Neural progenitor cell (in vitro differentiated cells): ENCODE measurements around the gene EPHB2.

ENCODE experiments used
- EZH2 ChIP-seq: fragments of 200-600 bp; sonication (generic); IDR thresholded peaks from 2 replicates; pipeline ENCODE4 v1.6.1; 2017; ENCODE audit warnings: antibody characterized with exemption, mild to moderate bottlenecking, moderate library complexity
- EZH2phosphoT487 ChIP-seq: fragments of 200-600 bp; sonication (generic); IDR thresholded peaks from 2 replicates; pipeline ENCODE4 v1.6.1; 2017; ENCODE audit warnings: antibody characterized with exemption
- TF ChIP-seq, protein P1 (sequence below): fragments of 200-600 bp; sonication (generic); IDR thresholded peaks from 2 replicates; pipeline ENCODE4 v1.5.1; 2017; ENCODE audit warnings: antibody characterized with exemption, mild to moderate bottlenecking

DNA sequence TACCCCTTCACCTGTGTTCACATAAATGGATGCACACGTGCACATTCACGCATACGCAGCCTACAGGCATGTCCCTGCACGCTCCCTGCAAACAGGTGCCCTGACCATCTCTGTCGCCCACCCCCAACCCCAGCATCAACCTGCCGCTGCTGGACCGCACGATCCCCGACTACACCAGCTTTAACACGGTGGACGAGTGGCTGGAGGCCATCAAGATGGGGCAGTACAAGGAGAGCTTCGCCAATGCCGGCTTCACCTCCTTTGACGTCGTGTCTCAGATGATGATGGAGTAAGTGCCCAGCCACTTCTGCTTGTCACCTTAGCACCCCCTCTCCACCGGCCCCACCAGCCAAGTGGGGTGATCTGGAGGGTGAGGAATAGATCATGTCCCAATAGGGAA lies 201.7 kb downstream of the EPHB2 start:
- TF ChIP-seq, protein P1, sequence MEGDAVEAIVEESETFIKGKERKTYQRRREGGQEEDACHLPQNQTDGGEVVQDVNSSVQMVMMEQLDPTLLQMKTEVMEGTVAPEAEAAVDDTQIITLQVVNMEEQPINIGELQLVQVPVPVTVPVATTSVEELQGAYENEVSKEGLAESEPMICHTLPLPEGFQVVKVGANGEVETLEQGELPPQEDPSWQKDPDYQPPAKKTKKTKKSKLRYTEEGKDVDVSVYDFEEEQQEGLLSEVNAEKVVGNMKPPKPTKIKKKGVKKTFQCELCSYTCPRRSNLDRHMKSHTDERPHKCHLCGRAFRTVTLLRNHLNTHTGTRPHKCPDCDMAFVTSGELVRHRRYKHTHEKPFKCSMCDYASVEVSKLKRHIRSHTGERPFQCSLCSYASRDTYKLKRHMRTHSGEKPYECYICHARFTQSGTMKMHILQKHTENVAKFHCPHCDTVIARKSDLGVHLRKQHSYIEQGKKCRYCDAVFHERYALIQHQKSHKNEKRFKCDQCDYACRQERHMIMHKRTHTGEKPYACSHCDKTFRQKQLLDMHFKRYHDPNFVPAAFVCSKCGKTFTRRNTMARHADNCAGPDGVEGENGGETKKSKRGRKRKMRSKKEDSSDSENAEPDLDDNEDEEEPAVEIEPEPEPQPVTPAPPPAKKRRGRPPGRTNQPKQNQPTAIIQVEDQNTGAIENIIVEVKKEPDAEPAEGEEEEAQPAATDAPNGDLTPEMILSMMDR, result no peak
- TF ChIP-seq EZH2phosphoT487 (no peak), EZH2 (no peak)
